Measurements from ENCODE around the gene REC114. TPM values are rescaled to one million over a fixed set of nuclear protein-coding genes. Genes with fewer than 3 reads are reported as not detected.

The REC114 gene
- total and polyA plus RNA-seq, 9 of the 15 experiments (the other 6 are each of a cell fraction or from before 2014, with no cell fraction given) = 0.07 to 0.24 TPM; not detected in 7

- H3K27ac ChIP-seq (ENCODE audit: extremely low read depth, low read depth, low read length) = no peak overlapping the region
- POLR2A ChIA-PET = interaction anchor here (0.9 to 2.0 kb wide), 7 partner anchors 10 to 88 kb away, joined by 3 to 7 read pairs (median 5); partner anchors contain the start of gene NPTN
- TF ChIP-seq FOXA3 (CRISPR knock-in tag; conservative IDR thresholded peaks at IDR 0.05 in 1 of 2, IDR thresholded peaks at IDR 0.05 in 1 of 2) = no peak
- TF ChIP-seq ZNF407 (IDR thresholded peaks at IDR 0.05; ENCODE audit: low read depth) = no peak
- TF ChIP-seq ZNF609 (CRISPR knock-in tag; IDR thresholded peaks at IDR 0.05; ENCODE audit: borderline replicate concordance) = no peak
- TF ChIP-seq ZFPM2 (CRISPR knock-in tag; IDR thresholded peaks at IDR 0.05) = no peak
- TF ChIP-seq XRCC4 (IDR thresholded peaks at IDR 0.05; ENCODE audit: extremely low read depth, insufficient read depth, insufficient read length) = no peak
- no peak for TF ChIP-seq ZNF551 (CRISPR knock-in tag; IDR thresholded peaks at IDR 0.05)
- TF ChIP-seq PHF20 (IDR thresholded peaks at IDR 0.05; ENCODE audit: partially characterized antibody) = no peak
- no peak for TF ChIP-seq MCM3 (IDR thresholded peaks at IDR 0.05)
- TF ChIP-seq BACH1 (tag; IDR thresholded peaks at IDR 0.05) = no peak
- TF ChIP-seq SMAD2 (IDR thresholded peaks at IDR 0.05; ENCODE audit: low read depth, low read length) = no peak
- no peak for TF ChIP-seq MXI1 (IDR thresholded peaks at IDR 0.05; ENCODE audit: low read depth, low read length)
Measured at GRCh38 chr15:73607405-73607804, 164.4 kb downstream of the REC114 start.

More at GRCh38 chr15:73607405-73607804, 164.4 kb downstream of the REC114 start:
- peaks cover 0 to 11% of the 10 kb centered on the region in 2 experiments; a peak in 3 of 5 replicates for H3K4me1 ChIP-seq (replicated peaks in 1 of 2; ENCODE audit: control insufficient read depth in 2 of 2, insufficient read depth in 2 of 2, low read length in 2 of 2)
- H3K4me2 ChIP-seq (ENCODE audit: insufficient read depth, low read length) = no peak overlapping the region
- CTCF ChIA-PET (ENCODE audit: low intra/inter-chr PET ratio) = no interaction called here
- FAIRE-seq (no peak), ATAC-seq (no peak), DNase-seq (ENCODE audit: extremely low read depth in 1 of 4, low spot score in 3 of 4) (no peak)
- H3K9me3 ChIP-seq (replicated peaks; ENCODE audit: control insufficient read depth, insufficient read depth, low read depth, low read length) = no peaks in the 10 kb centered on the region
- no peaks in the 10 kb centered on the region for H3K27me3 ChIP-seq (ENCODE audit: control insufficient read depth in 2 of 2, insufficient read depth in 2 of 2, low read length in 2 of 2)
- H2AFZ ChIP-seq (ENCODE audit: low read depth, low read length) = no peak overlapping the region
- peaks cover 5% of the 10 kb centered on the region for H4K20me1 ChIP-seq (replicated peaks; ENCODE audit: control insufficient read depth, insufficient read depth, low read length)
- H3K4me3 ChIP-seq = no peak overlapping the region
- BruUV-seq (replicated peaks) = no TSS peak
- in situ Hi-C loops (cut with MboI) = no loop called here
- intact Hi-C loops (cut with micrococcal nuclease) = no loop called here
- 70% methylated on average over 2 of the region's 2 CpGs for WGBS (ENCODE audit: insufficient coverage, low coverage, missing lambda C conversion rate)
- H3K36me3 ChIP-seq (ENCODE audit: control insufficient read depth, insufficient read depth, low read length) = peaks cover 3% of the 10 kb centered on the region; the same call in 2 of the 3 replicates
- no peaks in the 10 kb centered on the region for H3K9me1 ChIP-seq (ENCODE audit: control insufficient read depth, insufficient read depth, low read length)
- peaks cover 84% of the 10 kb centered on the region for H3K79me2 ChIP-seq (ENCODE audit: control insufficient read depth, insufficient read depth, low read length)
- H3K9ac ChIP-seq (ENCODE audit: insufficient read depth in 1 of 2, low read depth in 2 of 2, low read length in 2 of 2) = no peak overlapping the region

Measured in K562 (cell line).